ENCODE measurements around the gene AGAP1.

The AGAP1 gene

GRCh38 chr2:236171181-236171679, 677.4 kb downstream of the AGAP1 start:
- H4K20me1 ChIP-seq (ENCODE audit: control insufficient read depth, insufficient read depth, low read depth, low read length) = no peaks in the 10 kb centered on the region
- no peak overlapping the region for H3K4me2 ChIP-seq (ENCODE audit: low read length)
- no peaks in the 10 kb centered on the region for H3F3A ChIP-seq (ENCODE audit: control insufficient read depth, insufficient read depth)
- H3K27ac ChIP-seq (ENCODE audit: low read depth, low read length) = no peak overlapping the region
- H3K79me2 ChIP-seq (ENCODE audit: control insufficient read depth, low read length) = no peaks in the 10 kb centered on the region
- no peak overlapping the region for H3K4me3 ChIP-seq (ENCODE audit: low read length)
- H3K36me3 ChIP-seq (ENCODE audit: control insufficient read depth, low read length) = no peaks in the 10 kb centered on the region
- no peak for TF ChIP-seq CTCF (IDR thresholded peaks at IDR 0.05; ENCODE audit: low read depth, low read length, poor library complexity, severe bottlenecking)
- no peak for TF ChIP-seq EZH2phosphoT487 (IDR thresholded peaks at IDR 0.05; ENCODE audit: borderline replicate concordance, low read length)
- H3K27me3 ChIP-seq (ENCODE audit: control insufficient read depth, low read length) = no peaks in the 10 kb centered on the region
- H3K4me1 ChIP-seq (ENCODE audit: control insufficient read depth, low read length) = no peaks in the 10 kb centered on the region
- no peaks in the 10 kb centered on the region for H3K9me2 ChIP-seq (replicated peaks; ENCODE audit: control insufficient read depth, low read length)
- no peaks in the 10 kb centered on the region; the same call in 1 of the 2 replicates for H3K9me3 ChIP-seq (ENCODE audit: control insufficient read depth, insufficient read depth, low read length)

GRCh38 chr2:236171680-236172254, 677.9 kb downstream of the AGAP1 start:
- no peaks in the 10 kb centered on the region for H3K27me3 ChIP-seq (ENCODE audit: control insufficient read depth, low read length)
- H3K36me3 ChIP-seq (ENCODE audit: control insufficient read depth, low read length) = no peaks in the 10 kb centered on the region
- H3K4me3 ChIP-seq (ENCODE audit: low read length) = no peak overlapping the region
- H3K79me2 ChIP-seq (ENCODE audit: control insufficient read depth, low read length) = no peaks in the 10 kb centered on the region
- H3K4me2 ChIP-seq (ENCODE audit: low read length) = no peak overlapping the region
- no peaks in the 10 kb centered on the region; the same call in 1 of the 2 replicates for H3K9me3 ChIP-seq (ENCODE audit: control insufficient read depth, insufficient read depth, low read length)
- TF ChIP-seq EZH2phosphoT487 (IDR thresholded peaks at IDR 0.05; ENCODE audit: borderline replicate concordance, low read length) (no peak), CTCF (IDR thresholded peaks at IDR 0.05; ENCODE audit: low read depth, low read length, poor library complexity, severe bottlenecking) (no peak)
- no peaks in the 10 kb centered on the region for H3K4me1 ChIP-seq (ENCODE audit: control insufficient read depth, low read length)
- no peak overlapping the region for H3K27ac ChIP-seq (ENCODE audit: low read depth, low read length)
- no peaks in the 10 kb centered on the region for H4K20me1 ChIP-seq (ENCODE audit: control insufficient read depth, insufficient read depth, low read depth, low read length)
- no peaks in the 10 kb centered on the region for H3F3A ChIP-seq (ENCODE audit: control insufficient read depth, insufficient read depth)
- no peaks in the 10 kb centered on the region for H3K9me2 ChIP-seq (replicated peaks; ENCODE audit: control insufficient read depth, low read length)

- Histone ChIP-seq H3K27me3 (ENCODE audit: control insufficient read depth, low read length) (no peaks in the 10 kb centered on the region), H3K27ac (ENCODE audit: low read depth, low read length) (no peak overlapping the region), H3F3A (ENCODE audit: control insufficient read depth, insufficient read depth) (no peaks in the 10 kb centered on the region), H3K4me3 (ENCODE audit: low read length) (no peak overlapping the region), H3K79me2 (ENCODE audit: control insufficient read depth, low read length) (no peaks in the 10 kb centered on the region), H3K4me1 (ENCODE audit: control insufficient read depth, low read length) (no peaks in the 10 kb centered on the region), H3K4me2 (ENCODE audit: low read length) (no peak overlapping the region), H3K36me3 (ENCODE audit: control insufficient read depth, low read length) (no peaks in the 10 kb centered on the region), H3K9me2 (replicated peaks; ENCODE audit: control insufficient read depth, low read length) (no peaks in the 10 kb centered on the region), H4K20me1 (ENCODE audit: control insufficient read depth, insufficient read depth, low read depth, low read length) (no peaks in the 10 kb centered on the region), H3K9me3 (ENCODE audit: control insufficient read depth, insufficient read depth, low read length) (no peaks in the 10 kb centered on the region; the same call in 1 of the 2 replicates)
- TF ChIP-seq EZH2phosphoT487 (IDR thresholded peaks at IDR 0.05; ENCODE audit: borderline replicate concordance, low read length) = no peak
These were observed 678.6 kb downstream of the AGAP1 start for GRCh38 chr2:236172255-236173035.

Data from DOHH2 (cell line).